ENCODE data around the gene CDK5RAP1.

Gene CDK5RAP1

DNA sequence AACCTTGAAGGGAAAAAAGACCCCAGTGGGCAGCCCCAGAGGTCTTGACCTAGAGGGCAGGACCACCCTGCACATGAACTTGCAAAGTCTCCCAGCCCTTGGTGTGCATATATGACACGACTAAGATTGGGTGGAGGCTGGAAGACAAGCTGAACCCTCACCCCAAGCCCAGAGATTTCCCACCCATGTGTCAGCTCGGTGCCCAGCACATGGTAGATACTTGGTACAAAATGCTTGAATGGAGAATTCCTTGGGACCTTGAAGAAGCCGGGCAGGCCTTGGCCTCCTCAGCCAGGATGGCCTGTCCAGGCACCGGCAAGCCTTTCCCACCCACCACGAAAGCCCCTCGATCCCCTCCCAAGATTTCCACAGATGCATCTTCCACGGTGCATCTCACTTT, 67.7 kb downstream of the CDK5RAP1 start:
- H3K27me3 ChIP-seq (ENCODE audit: low read length), result no peaks in the 10 kb centered on the region
- H3K36me3 ChIP-seq (ENCODE audit: low read length), result no peaks in the 10 kb centered on the region
- H4K20me1 ChIP-seq (ENCODE audit: low read depth, low read length), result no peaks in the 10 kb centered on the region
- H2AFZ ChIP-seq (ENCODE audit: low read depth, low read length, severe bottlenecking), result no peak overlapping the region
- H3K9me2 ChIP-seq (replicated peaks; ENCODE audit: insufficient read depth, low read length), result no peaks in the 10 kb centered on the region
- H3K9ac ChIP-seq (ENCODE audit: low read length), result no peak overlapping the region
- no peaks in the 10 kb centered on the region for H3K9me3 ChIP-seq (ENCODE audit: insufficient read depth, low read length)
- no peak overlapping the region for H3K4me2 ChIP-seq (ENCODE audit: low read depth, low read length, poor library complexity, severe bottlenecking)
- no peak overlapping the region for H3K4me3 ChIP-seq (ENCODE audit: insufficient read depth, low read length, poor library complexity, severe bottlenecking)
- H3F3A ChIP-seq (ENCODE audit: insufficient read depth), result no peaks in the 10 kb centered on the region
- H3K27ac ChIP-seq (ENCODE audit: low read depth, low read length), result no peak overlapping the region
- TF ChIP-seq, protein P1, sequence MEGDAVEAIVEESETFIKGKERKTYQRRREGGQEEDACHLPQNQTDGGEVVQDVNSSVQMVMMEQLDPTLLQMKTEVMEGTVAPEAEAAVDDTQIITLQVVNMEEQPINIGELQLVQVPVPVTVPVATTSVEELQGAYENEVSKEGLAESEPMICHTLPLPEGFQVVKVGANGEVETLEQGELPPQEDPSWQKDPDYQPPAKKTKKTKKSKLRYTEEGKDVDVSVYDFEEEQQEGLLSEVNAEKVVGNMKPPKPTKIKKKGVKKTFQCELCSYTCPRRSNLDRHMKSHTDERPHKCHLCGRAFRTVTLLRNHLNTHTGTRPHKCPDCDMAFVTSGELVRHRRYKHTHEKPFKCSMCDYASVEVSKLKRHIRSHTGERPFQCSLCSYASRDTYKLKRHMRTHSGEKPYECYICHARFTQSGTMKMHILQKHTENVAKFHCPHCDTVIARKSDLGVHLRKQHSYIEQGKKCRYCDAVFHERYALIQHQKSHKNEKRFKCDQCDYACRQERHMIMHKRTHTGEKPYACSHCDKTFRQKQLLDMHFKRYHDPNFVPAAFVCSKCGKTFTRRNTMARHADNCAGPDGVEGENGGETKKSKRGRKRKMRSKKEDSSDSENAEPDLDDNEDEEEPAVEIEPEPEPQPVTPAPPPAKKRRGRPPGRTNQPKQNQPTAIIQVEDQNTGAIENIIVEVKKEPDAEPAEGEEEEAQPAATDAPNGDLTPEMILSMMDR (IDR thresholded peaks at IDR 0.05; ENCODE audit: insufficient read depth, low read length, poor library complexity, severe bottlenecking), result no peak
- no peak for TF ChIP-seq EZH2phosphoT487 (conservative IDR thresholded peaks at IDR 0.05; ENCODE audit: low read length)
- H3K79me2 ChIP-seq (ENCODE audit: insufficient read depth, low read length), result no peaks in the 10 kb centered on the region

DNA sequence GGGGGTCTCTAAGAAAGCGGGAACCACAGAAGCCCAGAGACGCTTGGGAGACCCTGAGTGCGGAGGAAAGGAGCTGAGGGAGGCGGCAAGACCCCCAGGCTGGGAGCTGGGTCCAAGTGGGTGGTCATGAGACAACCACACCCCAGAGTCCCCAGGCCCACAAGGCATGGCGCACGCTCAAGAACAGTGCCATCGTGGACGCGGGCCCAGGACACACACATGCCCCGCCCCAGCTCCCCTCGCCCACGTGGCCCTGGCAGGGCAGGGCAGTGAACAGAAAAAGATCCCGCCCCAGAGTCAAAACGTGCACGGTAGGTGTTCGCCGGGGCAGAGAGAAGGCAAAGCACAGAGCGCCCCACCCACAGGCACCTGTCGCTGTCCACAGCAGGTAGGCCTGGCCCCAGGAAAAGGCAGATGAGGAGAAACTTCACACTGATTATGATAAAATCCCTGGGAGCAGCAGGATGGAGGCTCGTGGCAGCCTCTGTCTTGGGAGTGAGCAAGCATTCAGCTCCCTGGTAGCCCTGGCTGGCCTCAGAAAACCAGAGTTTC, 68.3 kb downstream of the CDK5RAP1 start:
- Histone ChIP-seq H3K9me3 (ENCODE audit: insufficient read depth, low read length) (no peaks in the 10 kb centered on the region), H3K4me2 (ENCODE audit: low read depth, low read length, poor library complexity, severe bottlenecking) (no peak overlapping the region), H3K4me3 (ENCODE audit: insufficient read depth, low read length, poor library complexity, severe bottlenecking) (no peak overlapping the region), H4K20me1 (ENCODE audit: low read depth, low read length) (no peaks in the 10 kb centered on the region), H3K27ac (ENCODE audit: low read depth, low read length) (no peak overlapping the region), H3F3A (ENCODE audit: insufficient read depth) (no peaks in the 10 kb centered on the region), H3K36me3 (ENCODE audit: low read length) (no peaks in the 10 kb centered on the region), H3K27me3 (ENCODE audit: low read length) (no peaks in the 10 kb centered on the region), H3K9me2 (replicated peaks; ENCODE audit: insufficient read depth, low read length) (no peaks in the 10 kb centered on the region), H3K9ac (ENCODE audit: low read length) (no peak overlapping the region), H3K79me2 (ENCODE audit: insufficient read depth, low read length) (no peaks in the 10 kb centered on the region), H2AFZ (ENCODE audit: low read depth, low read length, severe bottlenecking) (no peak overlapping the region)
- TF ChIP-seq, protein P1 (IDR thresholded peaks at IDR 0.05; ENCODE audit: insufficient read depth, low read length, poor library complexity, severe bottlenecking), result no peak
- no peak for TF ChIP-seq EZH2phosphoT487 (conservative IDR thresholded peaks at IDR 0.05; ENCODE audit: low read length)

DNA sequence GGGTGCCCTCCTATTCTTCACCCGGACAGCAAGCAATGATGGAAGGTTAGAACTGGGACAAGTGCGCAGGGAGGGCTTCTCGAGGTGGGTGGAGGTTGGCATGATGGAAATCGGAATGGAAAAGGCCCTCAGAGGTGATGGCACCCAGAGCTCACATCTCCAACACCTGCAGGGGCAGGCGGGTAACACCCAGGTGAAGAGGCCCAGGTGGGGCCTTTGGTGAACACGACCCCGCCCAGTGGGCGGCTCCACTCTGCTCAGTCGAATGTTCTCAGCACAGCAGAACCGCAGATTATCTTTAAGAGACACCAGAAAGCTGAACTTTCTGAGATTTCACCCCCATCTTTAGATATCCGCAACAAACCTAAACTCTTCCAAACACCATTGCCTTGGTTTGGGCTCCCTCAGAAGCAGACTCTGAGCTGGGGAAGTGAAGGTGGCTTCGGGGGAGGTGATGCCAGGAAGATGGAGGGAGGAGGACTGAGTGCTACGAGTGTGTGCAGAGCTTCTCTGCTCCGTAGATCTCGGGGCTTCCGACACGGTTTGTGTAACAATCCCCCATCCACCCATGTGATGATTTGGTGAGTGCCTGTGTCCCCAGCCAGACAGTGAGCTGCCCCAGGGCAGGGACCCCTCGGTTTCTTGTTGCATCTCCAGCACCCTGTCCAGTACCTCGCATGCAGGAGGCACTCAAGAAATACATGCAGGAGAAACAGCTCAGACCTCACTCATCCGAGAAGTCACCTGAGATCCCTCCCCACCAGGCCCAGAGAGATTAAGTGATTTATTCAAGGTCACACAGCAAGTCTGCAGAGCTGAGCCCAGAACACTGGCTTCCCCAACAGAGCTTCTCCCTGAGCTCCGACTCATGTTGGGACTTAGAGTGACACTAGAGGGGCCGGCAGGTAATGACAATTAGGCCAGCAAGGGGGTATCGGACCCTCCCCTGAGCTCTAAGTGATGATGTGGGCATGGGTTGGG, 72.9 kb downstream of the CDK5RAP1 start:
- H3K9me2 ChIP-seq (replicated peaks; ENCODE audit: insufficient read depth, low read length), result no peaks in the 10 kb centered on the region
- no peak overlapping the region for H3K9ac ChIP-seq (ENCODE audit: low read length)
- H2AFZ ChIP-seq (ENCODE audit: low read depth, low read length, severe bottlenecking), result no peak overlapping the region
- no peaks in the 10 kb centered on the region for H3K9me3 ChIP-seq (ENCODE audit: insufficient read depth, low read length)
- H3K4me3 ChIP-seq (ENCODE audit: insufficient read depth, low read length, poor library complexity, severe bottlenecking), result no peak overlapping the region
- no peak for TF ChIP-seq EZH2phosphoT487 (conservative IDR thresholded peaks at IDR 0.05; ENCODE audit: low read length)
- TF ChIP-seq, protein P1 (IDR thresholded peaks at IDR 0.05; ENCODE audit: insufficient read depth, low read length, poor library complexity, severe bottlenecking), result no peak
- no peak overlapping the region for H3K27ac ChIP-seq (ENCODE audit: low read depth, low read length)
- H3K36me3 ChIP-seq (ENCODE audit: low read length), result no peaks in the 10 kb centered on the region
- no peaks in the 10 kb centered on the region for H3K27me3 ChIP-seq (ENCODE audit: low read length)
- H3K79me2 ChIP-seq (ENCODE audit: insufficient read depth, low read length), result no peaks in the 10 kb centered on the region
- H3K4me2 ChIP-seq (ENCODE audit: low read depth, low read length, poor library complexity, severe bottlenecking), result no peak overlapping the region
- H4K20me1 ChIP-seq (ENCODE audit: low read depth, low read length), result no peaks in the 10 kb centered on the region
- no peaks in the 10 kb centered on the region for H3F3A ChIP-seq (ENCODE audit: insufficient read depth)

Data from SU-DHL-6 (cell line).